Activated CD4-positive, alpha-beta T cell treated with anti-CD3 and anti-CD28 coated beads for 4 hours (primary cell): Measurements from ENCODE around the gene ABCA6.

Experiments
- DNase-seq, 2 donors: peaks; one replicate each; pipeline ENCODE4 v3.0.0-alpha.2; 2020

ABCA6 gene

DNA sequence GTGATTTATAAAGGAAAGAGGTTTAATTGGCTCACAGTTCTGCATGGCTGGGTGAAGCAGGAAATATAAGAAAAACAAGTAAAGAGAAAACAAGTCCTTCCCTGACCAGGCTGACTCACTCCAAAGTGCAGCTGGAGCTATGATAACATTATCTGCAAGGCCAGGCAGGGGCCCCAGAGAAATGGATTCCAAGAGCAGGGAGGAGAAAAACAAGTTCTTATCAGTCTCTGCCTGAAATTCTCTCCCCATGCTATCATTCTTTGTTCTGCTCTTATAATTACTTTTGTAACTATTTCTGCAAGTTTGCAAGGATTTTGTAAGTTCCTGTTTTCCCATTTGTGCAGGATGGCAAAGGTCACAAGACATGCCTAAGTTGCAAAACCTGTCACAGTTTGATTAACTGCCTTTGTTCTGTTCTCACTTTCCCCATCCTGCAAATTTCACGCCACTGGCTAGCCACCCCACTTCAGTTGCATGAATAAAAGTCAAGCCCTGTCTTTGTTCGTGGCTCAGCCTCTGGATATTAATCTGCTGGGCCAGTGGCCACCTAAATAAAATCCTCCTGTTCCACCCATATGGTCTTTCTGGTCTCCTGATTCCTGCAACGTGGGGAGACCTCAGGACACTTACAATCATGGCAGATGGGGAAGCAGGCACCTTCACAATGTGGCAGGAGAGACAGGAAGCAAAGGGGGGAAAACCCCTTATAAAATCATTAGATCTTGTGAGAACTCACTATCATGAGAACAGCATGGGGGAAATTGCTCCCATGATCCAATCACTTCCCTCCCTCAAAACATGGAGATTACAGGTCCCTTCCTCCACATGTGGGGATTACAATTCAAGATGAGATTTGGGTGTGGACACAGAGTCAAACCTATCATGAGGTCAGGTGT, 94.1 kb downstream of the ABCA6 start:
- no peak for DNase-seq

DNA sequence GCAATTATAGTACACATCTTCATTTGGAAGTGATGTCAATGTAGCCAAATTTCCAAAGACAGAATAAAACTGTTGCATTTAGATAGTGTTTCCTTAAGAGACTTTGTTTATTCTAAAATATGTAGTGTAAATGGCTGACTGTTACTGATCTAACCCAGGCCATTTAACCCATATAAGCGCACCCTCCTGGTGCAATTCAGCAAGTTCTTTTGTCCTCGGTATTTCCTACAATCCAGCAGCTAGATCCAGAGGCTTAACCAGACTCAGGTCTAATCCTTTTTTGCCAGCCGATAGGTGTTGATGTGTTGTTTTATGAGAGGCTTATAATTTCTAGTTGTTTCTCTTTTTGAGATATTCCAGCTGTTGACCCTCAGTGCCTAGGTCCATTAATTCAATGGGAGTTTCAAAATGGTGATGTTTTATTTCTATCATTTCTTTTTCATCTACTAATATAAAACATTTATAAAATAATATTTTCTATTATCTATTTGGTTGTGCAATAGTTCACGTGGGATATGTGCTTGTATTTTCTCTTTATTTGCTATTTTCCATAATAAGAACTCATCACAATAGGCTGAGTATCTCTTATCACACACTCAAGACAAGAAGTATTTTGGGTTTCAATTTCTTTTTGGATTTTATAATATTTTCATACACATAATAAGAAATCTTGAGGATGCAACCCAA, 95.4 kb downstream of the ABCA6 start:
- DNase-seq, result no peak

DNA sequence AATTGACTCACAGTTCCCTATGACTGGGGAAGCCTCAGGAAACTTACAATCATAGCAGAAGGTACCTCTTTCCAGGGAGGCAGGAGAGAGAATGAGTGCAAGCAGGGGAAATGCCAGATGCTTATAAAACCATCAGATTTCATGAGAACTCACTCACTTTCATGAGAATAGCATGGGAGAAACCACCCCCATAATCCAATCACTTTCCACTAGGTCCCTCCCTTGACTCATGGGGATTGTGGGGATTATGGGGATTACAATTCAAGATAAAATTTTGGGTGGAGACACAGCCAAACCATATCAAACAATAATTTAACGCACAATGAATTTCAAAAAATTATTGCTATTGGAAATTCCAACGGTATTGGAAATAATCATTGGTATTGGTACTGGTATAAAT, 96.0 kb downstream of the ABCA6 start:
- no peak for DNase-seq

DNA sequence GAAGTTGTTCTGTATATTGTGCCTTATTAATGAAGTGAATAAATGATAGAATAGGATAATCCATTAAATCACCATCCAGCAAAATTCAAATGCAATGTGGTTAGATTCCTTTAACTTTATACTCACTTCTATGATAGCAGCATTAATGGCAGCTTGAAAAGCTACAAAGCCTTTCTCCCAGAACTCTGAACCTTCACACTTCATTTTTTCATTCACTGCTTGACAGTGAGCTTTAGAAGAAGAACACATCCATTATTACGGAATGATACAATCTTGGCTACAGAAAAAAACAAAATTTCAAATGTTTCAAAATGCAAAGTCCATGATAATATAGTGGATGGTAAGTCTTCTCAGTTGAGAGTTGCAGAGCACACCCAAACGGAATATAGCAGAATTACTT, 97.3 kb downstream of the ABCA6 start:
- DNase-seq, result no peak

DNA sequence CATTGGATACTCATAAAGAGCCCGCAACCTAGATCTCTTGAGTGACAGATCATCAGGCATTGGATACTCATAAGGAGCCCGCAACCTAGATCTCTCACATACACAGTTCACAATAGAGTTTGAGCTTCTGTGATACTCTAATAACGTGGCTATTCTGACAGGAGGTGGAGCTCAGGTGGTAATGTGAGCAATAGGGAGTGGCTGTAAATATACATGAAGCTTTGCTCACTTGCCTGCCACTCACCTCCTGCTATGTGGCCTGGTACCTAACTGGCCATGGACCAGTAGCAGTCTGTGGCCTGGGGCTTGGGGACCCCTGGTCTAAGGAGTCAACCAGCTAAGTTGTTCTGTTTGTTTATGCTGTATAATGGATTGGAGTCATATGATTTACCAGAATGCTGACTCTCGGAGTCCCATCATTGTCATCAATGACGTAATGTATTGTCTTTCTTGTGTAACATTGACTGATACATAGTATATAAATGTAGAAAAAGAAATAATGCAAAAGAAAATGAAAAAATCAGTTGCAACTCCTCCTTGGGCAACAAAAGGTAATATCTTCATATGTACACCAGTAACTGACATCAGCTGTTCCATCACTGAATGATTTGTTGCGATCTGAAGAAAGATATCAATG, 98.5 kb downstream of the ABCA6 start:
- no peak for DNase-seq

DNA sequence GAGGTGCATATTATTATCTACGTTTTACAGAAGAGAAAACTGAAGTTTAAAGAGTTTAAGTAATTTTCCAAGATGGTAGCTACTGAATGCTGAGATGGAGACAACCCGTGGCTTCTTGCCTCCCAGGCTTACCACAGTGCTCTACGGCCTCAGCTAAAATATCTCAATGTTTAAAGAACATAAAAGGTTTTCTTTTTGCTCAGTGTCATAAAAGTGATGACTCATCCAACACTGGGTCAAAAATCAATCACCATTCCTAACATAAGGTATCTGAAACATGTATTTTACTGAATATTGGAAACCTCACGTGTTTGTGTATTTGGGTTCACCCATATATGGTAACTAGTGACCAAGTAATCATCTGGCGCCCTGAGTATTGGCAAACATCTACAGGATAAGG, 99.4 kb downstream of the ABCA6 start:
- DNase-seq, result no peak

DNA sequence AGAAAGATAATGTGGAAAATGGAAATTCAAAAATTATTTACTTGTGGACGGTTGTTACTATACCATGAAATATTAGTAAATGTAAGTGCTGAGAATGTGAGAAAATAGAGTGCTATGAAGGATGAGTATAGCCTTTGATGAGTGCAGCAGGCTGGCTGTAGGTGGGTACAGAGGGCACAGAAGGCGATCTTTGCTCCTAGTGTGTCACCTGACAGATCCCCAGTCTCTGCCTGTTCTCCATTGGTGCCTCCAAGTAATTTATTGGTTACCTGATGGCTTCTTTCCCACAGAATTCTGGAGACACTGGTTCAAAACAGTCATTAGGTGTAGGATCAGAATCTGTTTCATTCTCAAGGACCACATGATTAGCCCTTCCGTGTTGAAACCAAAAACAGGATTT, 109.9 kb downstream of the ABCA6 start:
- DNase-seq, result no peak

DNA sequence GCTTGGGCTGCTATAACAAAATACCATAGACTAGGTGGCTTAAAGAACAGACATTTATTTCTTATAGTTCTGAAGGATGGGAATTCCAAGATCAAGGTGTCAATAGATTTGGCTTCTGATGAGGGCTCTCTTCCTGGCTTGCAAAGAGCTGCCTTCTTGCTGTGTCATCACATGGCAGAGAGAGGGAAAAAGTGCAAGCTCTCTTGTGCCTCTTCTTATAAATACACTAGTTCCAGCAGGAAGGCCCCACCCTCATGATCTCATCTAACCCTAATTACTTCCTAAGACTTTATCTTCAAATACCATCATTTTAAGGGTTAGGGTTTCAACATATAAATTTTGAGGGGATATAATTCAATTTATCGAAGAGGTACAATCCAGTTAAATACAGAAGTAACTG, 111.5 kb downstream of the ABCA6 start:
- no peak for DNase-seq
